ENCODE measurements around the gene ATP6V1B1.

The ATP6V1B1 gene

GRCh38 chr2:70947556-70948184, 12.0 kb downstream of the ATP6V1B1 start:
- no peak for DNase-seq

- DNase-seq: peak; percentile 10
Observed at GRCh38 chr2:70948337-70949003, 12.8 kb downstream of the ATP6V1B1 start.

DNA sequence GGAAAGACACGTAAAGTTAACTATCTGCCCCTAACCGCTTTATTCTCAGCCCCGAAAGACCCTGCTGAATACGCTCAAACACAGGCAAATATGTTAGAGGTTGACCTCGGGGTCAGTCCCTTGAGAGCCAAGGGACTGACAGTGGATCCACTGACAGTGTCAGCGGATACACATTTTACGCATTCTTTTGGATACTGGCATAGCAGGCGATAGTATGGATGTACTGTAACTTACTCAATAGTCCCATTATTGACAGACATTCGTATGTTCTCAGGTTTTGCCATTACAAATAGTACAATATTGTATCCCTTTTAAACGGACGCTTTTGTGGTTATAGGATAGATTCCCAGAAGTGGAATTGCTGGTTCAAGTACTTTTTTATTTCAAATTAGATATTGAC, 13.4 kb downstream of the ATP6V1B1 start:
- no peak for DNase-seq

DNA sequence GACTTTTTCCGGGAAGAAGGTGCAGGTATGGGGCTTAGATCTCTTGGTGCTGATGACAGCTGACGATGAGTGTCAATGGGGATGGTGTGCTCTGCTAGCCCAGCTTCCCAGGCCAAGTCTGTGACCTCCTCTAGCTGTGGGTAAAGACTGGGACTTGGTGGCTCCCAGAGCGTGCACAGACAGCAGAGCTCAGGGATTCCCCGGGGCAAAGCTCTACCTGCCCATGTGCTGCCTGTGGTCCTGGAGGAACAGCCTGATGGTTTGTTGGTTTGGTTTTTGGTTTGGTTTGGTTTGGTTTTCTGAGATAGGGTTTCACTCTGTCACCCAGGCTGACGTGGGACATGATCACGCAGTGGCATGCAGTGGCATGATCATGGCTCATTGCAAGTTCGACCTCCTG, 19.2 kb downstream of the ATP6V1B1 start:
- DNase-seq: no peak

- DNase-seq: no peak
Observed at GRCh38 chr2:70956141-70956540, 20.4 kb downstream of the ATP6V1B1 start.

GRCh38 chr2:70957798-70958197, 22.1 kb downstream of the ATP6V1B1 start:
- no peak for DNase-seq

- DNase-seq: no peak
Observed at GRCh38 chr2:70958759-70959158, 23.1 kb downstream of the ATP6V1B1 start.

DNA sequence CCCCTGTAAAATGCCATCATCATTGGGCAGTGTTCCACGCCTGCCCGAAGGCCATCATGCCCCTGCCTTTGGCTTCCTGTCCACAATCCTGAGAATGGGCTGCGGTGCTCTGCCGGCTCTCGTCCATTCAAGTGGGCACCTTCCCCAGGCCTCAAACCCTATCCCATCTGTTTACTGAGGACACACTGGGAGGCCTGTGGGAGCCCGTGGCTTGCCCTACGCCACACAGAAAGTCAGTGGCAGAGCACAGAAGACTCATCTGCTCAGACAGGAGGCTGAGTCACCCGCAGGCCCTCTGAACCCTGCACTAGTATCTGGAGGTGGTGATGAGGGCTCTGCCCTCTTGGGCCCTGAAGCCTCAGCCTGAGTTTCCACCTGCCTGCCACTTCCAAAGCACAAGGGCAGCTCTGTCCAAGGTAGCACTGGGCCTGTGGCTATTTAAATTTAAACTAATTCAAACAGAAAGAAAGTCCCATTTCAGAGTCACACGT, 23.6 kb downstream of the ATP6V1B1 start:
- no peak for DNase-seq

DNA sequence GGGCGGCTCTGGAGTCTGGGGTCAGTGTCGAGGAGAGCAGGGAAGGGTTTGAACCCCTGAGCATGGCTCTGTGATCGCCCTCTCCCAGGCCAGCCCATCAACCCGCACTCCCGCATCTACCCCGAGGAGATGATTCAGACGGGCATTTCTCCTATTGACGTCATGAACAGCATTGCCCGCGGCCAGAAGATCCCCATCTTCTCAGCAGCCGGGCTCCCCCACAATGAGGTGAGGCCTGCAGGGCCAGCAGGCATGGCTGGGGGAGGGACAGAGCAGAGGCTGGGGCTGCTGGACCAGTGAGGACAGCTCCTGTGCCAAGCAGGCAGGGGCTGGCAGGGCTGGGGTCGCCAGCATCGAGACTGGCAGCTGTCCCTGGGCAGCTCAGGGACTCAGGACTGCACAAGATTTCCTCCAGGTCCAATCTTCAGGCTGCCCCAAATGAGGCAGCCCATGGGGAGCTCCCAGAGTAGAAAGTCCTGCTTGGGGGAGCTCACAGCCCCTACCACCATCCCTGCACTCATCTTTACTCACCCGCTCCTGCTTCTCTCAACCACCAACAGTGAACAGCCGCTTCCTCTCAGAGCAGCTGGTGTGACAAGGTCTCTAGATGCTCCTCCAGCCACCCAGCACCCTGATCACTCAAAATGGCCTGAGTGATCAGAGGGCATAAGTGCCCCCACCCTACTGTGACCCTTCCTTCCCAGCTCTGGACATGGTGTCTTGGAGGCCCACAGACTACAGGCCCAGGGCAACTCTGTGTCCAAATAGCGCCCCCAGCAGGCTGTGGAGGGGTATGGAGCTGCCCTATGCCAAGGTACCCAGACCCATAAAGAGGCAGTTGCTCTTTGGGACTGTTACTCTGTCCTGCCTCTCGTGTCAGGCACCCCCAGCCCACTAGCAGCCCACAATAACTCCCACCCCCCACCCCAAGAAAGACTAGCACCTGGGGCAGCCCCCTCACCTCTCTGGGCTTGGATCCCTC, 24.4 kb downstream of the ATP6V1B1 start:
- no peak for DNase-seq

DNA sequence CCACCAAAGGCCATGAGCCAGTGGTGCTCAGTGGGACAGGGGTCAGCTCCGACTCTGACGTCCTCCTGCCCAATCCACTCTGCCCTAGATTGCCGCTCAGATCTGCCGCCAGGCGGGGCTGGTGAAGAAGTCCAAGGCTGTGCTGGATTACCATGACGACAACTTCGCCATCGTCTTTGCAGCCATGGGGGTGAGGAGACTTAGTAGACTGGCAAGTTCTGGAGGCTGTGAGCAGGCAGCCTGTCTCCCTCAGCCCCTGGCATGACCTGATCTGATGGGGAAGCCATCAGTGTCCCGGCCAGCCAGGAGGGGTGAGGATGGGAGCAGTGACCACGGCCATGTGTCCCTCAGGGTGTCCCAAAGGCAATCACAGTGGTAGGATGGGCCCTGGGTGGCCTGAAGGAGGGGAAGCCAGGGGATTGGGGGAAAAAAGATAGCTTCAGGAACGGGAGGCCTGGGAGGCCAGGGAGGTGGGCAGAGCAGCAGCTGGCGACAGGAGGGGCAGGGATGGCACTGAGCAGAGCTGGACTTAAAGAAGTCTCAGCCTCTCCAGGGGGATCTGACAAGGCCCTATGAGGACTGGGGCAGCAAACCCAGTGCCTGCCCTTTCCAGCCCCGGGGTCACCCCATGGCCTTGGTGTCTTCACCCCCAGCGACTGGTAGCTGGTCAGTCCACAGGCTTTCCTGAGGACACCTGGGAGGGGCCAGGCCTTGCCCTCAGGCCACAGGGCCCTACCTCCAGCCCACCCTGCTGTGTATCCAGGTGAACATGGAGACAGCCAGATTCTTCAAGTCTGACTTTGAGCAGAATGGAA, 25.3 kb downstream of the ATP6V1B1 start:
- DNase-seq: no peak

DNA sequence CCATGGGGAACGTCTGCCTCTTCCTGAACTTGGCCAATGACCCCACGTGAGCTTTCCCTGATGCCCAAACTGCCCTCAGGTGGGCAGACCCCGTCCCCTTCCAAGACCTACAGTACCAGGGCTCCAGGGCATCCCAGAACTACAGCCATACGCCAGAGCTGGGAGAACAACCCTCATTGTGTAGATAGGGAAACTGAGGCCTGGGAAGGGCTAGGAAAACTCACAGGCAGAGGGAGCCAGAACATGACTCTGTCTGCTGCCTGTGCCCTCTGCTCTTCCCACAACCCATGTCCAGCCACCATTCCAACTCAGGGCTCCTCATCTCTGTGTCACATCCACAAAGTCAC, 25.9 kb downstream of the ATP6V1B1 start:
- DNase-seq: no peak

GRCh38 chr2:70962211-70962884, 26.6 kb downstream of the ATP6V1B1 start:
- DNase-seq: no peak

DNA sequence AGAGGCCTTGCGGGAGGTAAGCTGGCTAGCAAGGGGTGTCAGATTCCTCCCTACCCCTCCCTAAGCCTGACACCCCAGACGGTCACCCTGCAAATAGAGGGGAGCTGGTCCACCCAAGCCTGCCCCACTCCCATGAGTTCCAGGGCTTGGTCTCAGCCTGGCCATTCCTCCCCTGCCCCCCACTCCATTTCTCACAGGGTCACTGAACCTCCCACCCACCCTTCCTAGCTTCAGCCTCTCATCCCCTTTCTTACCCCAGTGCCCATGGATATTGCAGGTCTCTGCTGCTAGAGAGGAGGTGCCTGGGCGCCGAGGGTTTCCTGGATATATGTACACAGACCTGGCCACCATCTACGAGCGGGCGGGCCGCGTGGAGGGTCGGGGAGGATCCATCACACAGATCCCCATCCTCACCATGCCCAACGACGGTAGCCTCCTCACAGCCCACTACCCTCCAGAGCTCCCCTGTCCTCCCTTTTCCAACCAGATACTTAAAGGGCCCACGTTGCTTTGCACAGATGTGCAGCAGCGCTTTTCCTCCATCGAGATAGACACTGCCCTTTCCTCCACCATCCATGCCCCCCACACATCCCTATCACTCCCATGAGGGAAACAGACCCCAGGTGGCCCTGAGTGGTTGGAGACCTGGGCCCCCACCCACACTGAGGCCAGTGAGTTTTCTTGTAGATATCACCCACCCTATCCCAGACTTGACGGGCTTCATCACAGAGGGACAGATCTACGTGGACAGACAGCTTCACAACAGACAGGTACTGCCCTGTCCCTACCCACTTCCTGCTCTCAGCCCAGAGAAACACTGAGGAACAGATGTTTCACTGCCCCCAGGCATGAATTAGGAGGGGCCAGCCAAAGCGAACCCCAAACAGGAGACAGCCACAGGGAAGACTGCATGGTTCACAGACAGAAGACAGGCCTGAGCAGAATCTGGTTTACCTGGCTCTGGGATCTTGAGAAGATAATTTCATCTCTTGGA, 27.5 kb downstream of the ATP6V1B1 start:
- no peak for DNase-seq

GRCh38 chr2:70964133-70964532, 28.4 kb downstream of the ATP6V1B1 start:
- no peak for DNase-seq

- no peak for DNase-seq
Observed at GRCh38 chr2:70964596-70965386, 29.1 kb downstream of the ATP6V1B1 start.

- DNase-seq: no peak
Observed at GRCh38 chr2:70965506-70965905, 29.8 kb downstream of the ATP6V1B1 start.

DNA sequence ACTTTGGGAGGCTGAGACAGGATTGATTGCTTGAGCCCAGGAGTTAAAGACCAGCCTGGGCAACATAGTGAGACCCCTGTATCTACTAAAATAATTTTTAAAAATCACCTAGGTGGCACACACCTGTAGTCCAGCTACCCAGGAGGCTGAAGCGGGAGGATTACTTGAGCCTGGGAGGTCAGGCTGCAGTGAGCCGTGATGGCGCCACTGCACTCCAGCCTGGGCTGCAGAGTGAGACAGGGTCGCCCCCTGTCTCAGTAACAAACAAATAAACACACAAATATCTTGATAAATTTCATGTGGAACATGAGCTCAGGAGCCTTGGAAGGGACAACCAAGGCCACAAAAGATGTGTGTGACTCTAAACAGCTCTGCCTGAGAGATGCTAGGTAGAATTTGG, 31.0 kb downstream of the ATP6V1B1 start:
- no peak for DNase-seq

GRCh38 chr2:70967189-70967588, 31.5 kb downstream of the ATP6V1B1 start:
- no peak for DNase-seq

GRCh38 chr2:70974592-70974991, 38.9 kb downstream of the ATP6V1B1 start:
- no peak for DNase-seq

DNA sequence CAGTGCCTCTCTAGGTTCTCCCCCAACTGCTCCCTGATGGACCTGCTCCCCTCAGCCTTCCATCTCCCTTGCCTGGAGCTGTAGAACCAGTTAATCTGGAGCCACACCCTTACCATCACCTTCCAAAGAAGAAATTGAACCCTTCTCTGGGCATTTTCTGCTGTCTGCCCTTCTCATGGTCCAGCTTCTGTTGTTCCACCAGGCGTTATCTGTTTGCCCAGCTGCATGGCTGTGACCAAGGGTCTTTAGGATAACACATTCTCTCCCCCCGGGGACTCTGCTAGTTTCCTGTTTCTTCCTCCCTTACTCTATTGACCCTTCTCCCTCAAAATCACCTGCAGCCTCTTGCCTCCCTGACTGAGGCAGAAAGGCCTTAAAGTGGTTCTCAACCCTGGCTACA, 39.5 kb downstream of the ATP6V1B1 start:
- no peak for DNase-seq
